Gastrocnemius medialis (tissue), 4 donors: ENCODE data around the gene PIGN. TPM values are rescaled to one million over a fixed set of nuclear protein-coding genes. Genes with fewer than 3 reads are reported as not detected.

Experiments used
- ATAC-seq, 2 donors: fragments of 150-250 bp; one replicate each; pipeline ENCODE4 v1.9.1; 2016
- DNase-seq, 2 donors: peaks; one replicate each; pipeline ENCODE4 v3.0.0-alpha.2; 2019
- H3K27ac ChIP-seq, 4 donors: fragments of 200-600 bp; sonication (generic); 1 replicate in 1 of 4; 2 replicates in 3 of 4; pipeline ENCODE4 v1.5.1; 2016 to 2018; ENCODE audit warnings: mild to moderate bottlenecking in 2 of 4, moderate library complexity in 1 of 4
- H3K27me3 ChIP-seq, 3 donors: fragments of 200-600 bp; sonication (generic) in 2 of 3; 1 replicate in 1 of 3; 2 replicates in 2 of 3; pipeline versions ENCODE4 v1.5.1 to v1.6.0; 2016 to 2019; ENCODE audit warnings: mild to moderate bottlenecking in 1 of 3, moderate library complexity in 1 of 3
- H3K36me3 ChIP-seq, 2 donors: fragments of 200-600 bp; sonication (generic) in 1 of 2; one replicate each; pipeline ENCODE4 v1.5.1; 2017 to 2018
- H3K4me1 ChIP-seq, 2 donors: fragments of 200-600 bp; sonication (generic) in 1 of 2; one replicate each; pipeline ENCODE4 v1.5.1; 2016 to 2017; ENCODE audit warnings: mild to moderate bottlenecking in 2 of 2
- H3K4me3 ChIP-seq, 4 donors: fragments of 200-600 bp; sonication (generic) in 3 of 4; 1 replicate in 1 of 4; 2 replicates in 3 of 4; pipeline ENCODE4 v1.5.1; 2016 to 2019; ENCODE audit warnings: mild to moderate bottlenecking in 2 of 4
- H3K9me3 ChIP-seq, 3 donors: fragments of 200-600 bp; sonication (generic) in 2 of 3; 1 replicate in 1 of 3; 2 replicates in 2 of 3; pipeline ENCODE4 v1.5.1; 2016 to 2019
- POLR2A ChIP-seq, 2 donors: fragments of 450-650 bp; IDR thresholded peaks; one replicate each; pipeline ENCODE4 v1.6.1; 2017; ENCODE audit warnings: antibody characterized with exemption in 2 of 2, mild to moderate bottlenecking in 2 of 2, moderate library complexity in 2 of 2
- in situ Hi-C, 4 donors: fragments of 200-750 bp; cut with MboI; loops; one replicate each; pipeline versions ENCODE4 v1.15.0 to v1.8.0; 2017; ENCODE audit warnings: low sequenced_read_pairs in 4 of 4
- intact Hi-C: fragments of 100-400 bp; cut with DNase I; formaldehyde crosslinking; loops from one replicate; pipeline ENCODE4 v1.15.1; 2023; ENCODE audit warnings: low total_unique reads
- total RNA-seq, 4 donors: library from RNA; depleted of rRNA; stranded (reverse); fragments of >200 nt; gene quantifications; one replicate each; pipeline versions ENCODE4 v1.1.0 to v1.2.3, GENCODE V29; 2016
- TF ChIP-seq, protein P1 (sequence below), 5 experiments: fragments of 450-650 bp in 3 of 5; fragments of 200-600 bp in 2 of 5; sonication (generic) in 2 of 5; IDR thresholded peaks in 4 of 5; conservative IDR thresholded peaks in 1 of 5; 1 replicate in 4 of 5; 2 replicates in 1 of 5; pipeline ENCODE4 v1.5.1; 2016 to 2019; ENCODE audit warnings: antibody characterized with exemption in 5 of 5, mild to moderate bottlenecking in 3 of 5, moderate library complexity in 3 of 5

The PIGN gene
- total RNA-seq, 4 donors from 2014 or later, result 10.7 to 18.7 (median 14.8) TPM

DNA sequence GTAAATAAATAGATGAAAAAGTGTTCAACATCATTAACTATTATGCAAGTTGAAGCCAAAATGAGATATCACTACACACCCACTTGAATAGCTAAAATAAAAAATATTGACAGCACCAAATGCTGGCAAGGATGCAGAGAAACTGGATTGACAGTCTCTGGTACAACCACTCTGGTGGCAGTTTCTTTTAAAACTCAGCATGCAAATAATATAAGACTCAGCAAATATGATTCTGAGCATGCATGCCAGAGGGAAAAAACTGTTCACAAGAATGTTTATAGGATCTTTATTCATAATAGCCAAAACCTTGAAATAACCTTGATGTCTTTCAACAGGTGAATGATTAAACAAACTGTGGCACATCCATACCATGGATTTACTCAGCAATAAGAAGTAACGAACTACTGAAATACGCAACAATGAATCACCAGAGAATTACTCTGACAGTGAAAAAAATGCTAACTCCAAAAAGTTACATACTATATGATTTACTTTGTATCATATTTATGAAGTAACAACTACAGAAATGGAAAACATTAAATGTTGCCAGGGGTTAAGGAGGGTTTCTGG, 131.8 kb downstream of the PIGN start:
- no peak overlapping the region for H3K27ac ChIP-seq
- no peaks in the 10 kb centered on the region for H3K36me3 ChIP-seq
- ATAC-seq (no peak), DNase-seq (no peak)
- TF ChIP-seq POLR2A (IDR thresholded peaks at IDR 0.05), result no peak
- TF ChIP-seq, protein P1, sequence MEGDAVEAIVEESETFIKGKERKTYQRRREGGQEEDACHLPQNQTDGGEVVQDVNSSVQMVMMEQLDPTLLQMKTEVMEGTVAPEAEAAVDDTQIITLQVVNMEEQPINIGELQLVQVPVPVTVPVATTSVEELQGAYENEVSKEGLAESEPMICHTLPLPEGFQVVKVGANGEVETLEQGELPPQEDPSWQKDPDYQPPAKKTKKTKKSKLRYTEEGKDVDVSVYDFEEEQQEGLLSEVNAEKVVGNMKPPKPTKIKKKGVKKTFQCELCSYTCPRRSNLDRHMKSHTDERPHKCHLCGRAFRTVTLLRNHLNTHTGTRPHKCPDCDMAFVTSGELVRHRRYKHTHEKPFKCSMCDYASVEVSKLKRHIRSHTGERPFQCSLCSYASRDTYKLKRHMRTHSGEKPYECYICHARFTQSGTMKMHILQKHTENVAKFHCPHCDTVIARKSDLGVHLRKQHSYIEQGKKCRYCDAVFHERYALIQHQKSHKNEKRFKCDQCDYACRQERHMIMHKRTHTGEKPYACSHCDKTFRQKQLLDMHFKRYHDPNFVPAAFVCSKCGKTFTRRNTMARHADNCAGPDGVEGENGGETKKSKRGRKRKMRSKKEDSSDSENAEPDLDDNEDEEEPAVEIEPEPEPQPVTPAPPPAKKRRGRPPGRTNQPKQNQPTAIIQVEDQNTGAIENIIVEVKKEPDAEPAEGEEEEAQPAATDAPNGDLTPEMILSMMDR (IDR thresholded peaks at IDR 0.05 in 4 of 5, conservative IDR thresholded peaks at IDR 0.05 in 1 of 5), result no peak
- intact Hi-C loops (no loop called here), in situ Hi-C loops (no loop called here)
- H3K9me3 ChIP-seq, result no peaks in the 10 kb centered on the region
- no peaks in the 10 kb centered on the region for H3K27me3 ChIP-seq
- no peak overlapping the region for H3K4me3 ChIP-seq
- no peaks in the 10 kb centered on the region for H3K4me1 ChIP-seq

DNA sequence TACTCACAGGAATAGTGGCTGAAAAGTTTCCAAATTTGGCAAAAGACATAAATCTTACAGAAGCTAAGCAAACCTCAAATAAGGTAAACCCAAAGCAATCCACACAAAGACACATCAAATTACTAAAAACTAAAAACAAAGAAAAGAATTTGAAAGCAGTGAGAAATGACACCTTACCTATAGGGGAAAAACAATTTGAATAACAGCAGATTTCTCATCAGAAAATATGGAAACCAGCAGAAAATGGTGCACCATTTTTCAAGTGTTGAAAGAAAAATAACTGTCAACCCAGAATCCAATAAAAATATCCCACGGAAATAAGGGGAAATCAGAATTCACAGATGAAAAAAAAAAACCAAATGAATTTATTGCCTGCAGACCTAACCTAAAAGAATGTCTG, 138.6 kb downstream of the PIGN start:
- in situ Hi-C loops (no loop called here), intact Hi-C loops (no loop called here)
- Histone ChIP-seq H3K27ac (no peak overlapping the region), H3K4me1 (no peaks in the 10 kb centered on the region), H3K27me3 (no peaks in the 10 kb centered on the region), H3K9me3 (no peaks in the 10 kb centered on the region), H3K36me3 (no peaks in the 10 kb centered on the region), H3K4me3 (no peak overlapping the region)
- TF ChIP-seq, protein P1 (IDR thresholded peaks at IDR 0.05 in 4 of 5, conservative IDR thresholded peaks at IDR 0.05 in 1 of 5), result no peak
- no peak for TF ChIP-seq POLR2A (IDR thresholded peaks at IDR 0.05)
- no peak for ATAC-seq
- no peak for DNase-seq

DNA sequence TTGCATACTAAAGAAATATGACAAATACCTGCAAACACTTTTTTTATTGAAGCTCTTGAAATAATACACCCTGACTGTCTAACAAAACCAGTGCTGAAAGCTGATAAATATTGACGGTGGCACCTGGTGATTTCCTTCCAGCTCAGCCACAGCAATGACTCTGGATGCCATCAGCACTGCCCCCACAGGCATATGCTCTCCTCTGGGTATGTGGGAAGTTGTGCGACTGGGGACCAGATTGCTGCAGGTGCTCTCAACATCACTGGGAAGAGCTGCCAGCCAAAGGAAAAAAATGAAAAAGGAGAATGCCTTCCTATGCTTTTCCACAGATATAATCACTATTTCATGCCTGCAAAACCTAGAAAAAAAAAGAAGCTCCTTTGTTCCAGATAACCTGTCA, 141.5 kb downstream of the PIGN start:
- no peaks in the 10 kb centered on the region for H3K27me3 ChIP-seq
- H3K4me3 ChIP-seq, result no peak overlapping the region
- H3K36me3 ChIP-seq, result peaks cover 0 to 4% of the 10 kb centered on the region in 2 donors
- no peaks in the 10 kb centered on the region for H3K9me3 ChIP-seq
- DNase-seq, result no peak
- no peak for TF ChIP-seq POLR2A (IDR thresholded peaks at IDR 0.05)
- TF ChIP-seq, protein P1 (IDR thresholded peaks at IDR 0.05 in 4 of 5, conservative IDR thresholded peaks at IDR 0.05 in 1 of 5), result no peak
- no peaks in the 10 kb centered on the region for H3K4me1 ChIP-seq
- H3K27ac ChIP-seq, result no peak overlapping the region
- in situ Hi-C loops, result no loop called here
- no peak for ATAC-seq
- intact Hi-C loops, result no loop called here

DNA sequence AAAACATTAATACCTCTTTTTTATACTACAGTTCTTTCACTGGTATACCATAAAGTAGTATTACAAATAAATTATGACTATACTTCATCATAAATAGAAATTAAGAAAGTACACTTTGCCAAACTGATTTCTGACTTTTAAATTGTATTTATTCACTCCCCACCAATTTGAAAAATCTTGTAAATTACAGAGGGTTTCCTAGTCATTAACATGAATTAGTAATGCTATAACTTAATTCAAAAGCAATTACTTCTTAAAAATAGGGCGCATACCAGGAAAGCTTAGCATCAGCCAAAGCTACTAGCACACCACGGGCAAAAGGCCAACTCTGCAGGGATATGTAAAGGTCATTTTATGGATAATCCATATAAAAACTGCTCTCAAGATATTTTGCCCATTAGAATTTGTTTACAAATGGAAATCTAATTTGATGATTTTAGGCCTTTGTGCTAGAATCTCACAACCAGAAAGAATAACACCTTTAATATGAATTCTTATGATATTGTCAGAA, 142.3 kb downstream of the PIGN start:
- Histone ChIP-seq H3K4me3 (no peak overlapping the region), H3K9me3 (no peaks in the 10 kb centered on the region), H3K27ac (no peak overlapping the region), H3K36me3 (peaks cover 0 to 4% of the 10 kb centered on the region in 2 donors), H3K4me1 (no peaks in the 10 kb centered on the region), H3K27me3 (no peaks in the 10 kb centered on the region)
- DNase-seq (no peak), ATAC-seq (no peak)
- intact Hi-C loops (no loop called here), in situ Hi-C loops (no loop called here)
- TF ChIP-seq POLR2A (IDR thresholded peaks at IDR 0.05), result no peak
- TF ChIP-seq, protein P1 (IDR thresholded peaks at IDR 0.05 in 4 of 5, conservative IDR thresholded peaks at IDR 0.05 in 1 of 5), result no peak
